Liver (tissue), 4 donors: ENCODE measurements around the gene LCMT2. TPM values are rescaled to one million over a fixed set of nuclear protein-coding genes. Genes with fewer than 3 reads are reported as not detected.

Experiments
- polyA plus RNA-seq, 2 donors: library from polyadenylated mRNA; stranded (reverse) in 1 of 2; unstranded in 1 of 2; fragments of 200-250 nt in 1 of 2; fragments of >200 nt in 1 of 2; fragmentation: Nextera tagmentation in 1 of 2; extraction: Ambion mirVana in 1 of 2; gene quantifications; one replicate each; pipeline versions ENCODE4 v1.2.1 to v1.2.3, GENCODE V29; 2013 to 2015
- total RNA-seq, 2 donors: library from RNA; depleted of rRNA; stranded (reverse); fragments of >200 nt; gene quantifications; one replicate each; pipeline ENCODE4 v1.2.3, GENCODE V29; 2014
- donor health status: healthy.
- donor health status: healthy.
- donor health status: healthy.

LCMT2 gene
- total and polyA plus RNA-seq, 4 donors, result 3.1 to 4.3 (median 3.9) TPM

Other genes starting within 250 kb of the LCMT2 start
- 10 to 100 TPM; 17.1 to 25.3 TPM for gene UBR1, start 224.5 kb downstream of the LCMT2 start, total RNA-seq
- gene UBR1, start 224.5 kb downstream of the LCMT2 start, polyA plus RNA-seq, result 1 to 10 TPM; 3.7 to 4.8 TPM
- 10 to 100 TPM; 12.0 to 14.0 TPM for gene TMEM62, start 197.0 kb downstream of the LCMT2 start, total RNA-seq
- gene TMEM62, start 197.0 kb downstream of the LCMT2 start, polyA plus RNA-seq, result 1 to 10 TPM; 4.5 to 9.3 TPM
- 100 to 1,000 TPM in 1 of 2 donors, 10 to 100 TPM in 1; 25.4 to 160 TPM for gene CCNDBP1, start 145.2 kb downstream of the LCMT2 start, total RNA-seq
- 10 to 100 TPM; 21.4 to 27.5 TPM for gene CCNDBP1, start 145.2 kb downstream of the LCMT2 start, polyA plus RNA-seq
- gene EPB42, start 109.6 kb downstream of the LCMT2 start, total RNA-seq, result 100 to 1,000 TPM in 1 of 2 donors, not detected in 1; 247 TPM
- gene EPB42, start 109.6 kb downstream of the LCMT2 start, polyA plus RNA-seq, result under 1 TPM in 1 of 2 donors, not detected in 1; 0.02 TPM
- not detected for gene TGM5, start 63.6 kb downstream of the LCMT2 start, total RNA-seq
- gene TGM5, start 63.6 kb downstream of the LCMT2 start, polyA plus RNA-seq, result not detected
- not detected for gene TGM7, start 28.3 kb downstream of the LCMT2 start, total RNA-seq
- gene TGM7, start 28.3 kb downstream of the LCMT2 start, polyA plus RNA-seq, result not detected
- gene ZSCAN29, start 40.5 kb upstream of the LCMT2 start, total RNA-seq, result 10 to 100 TPM; 13.4 to 15.6 TPM
- 1 to 10 TPM; 4.1 to 5.8 TPM for gene ZSCAN29, start 40.5 kb upstream of the LCMT2 start, polyA plus RNA-seq
- 10 to 100 TPM; 17.1 to 20.5 TPM for gene TUBGCP4, start 40.5 kb upstream of the LCMT2 start, total RNA-seq
- 1 to 10 TPM; 4.6 to 7.7 TPM for gene TUBGCP4, start 40.5 kb upstream of the LCMT2 start, polyA plus RNA-seq
- 10 to 100 TPM; 11.3 to 12.0 TPM for gene TP53BP1, start 162.6 kb upstream of the LCMT2 start, total RNA-seq
- gene TP53BP1, start 162.6 kb upstream of the LCMT2 start, polyA plus RNA-seq, result 1 to 10 TPM; 2.7 to 3.2 TPM
- under 1 TPM; 0.42 to 0.89 TPM for gene MAP1A, start 187.0 kb upstream of the LCMT2 start, total RNA-seq
- gene MAP1A, start 187.0 kb upstream of the LCMT2 start, polyA plus RNA-seq, result under 1 TPM; 0.11 to 0.15 TPM